Activated CD8-positive, alpha-beta memory T cell treated with anti-CD3 and anti-CD28 coated beads for 24 hours (primary cell): ENCODE data around the gene IFNL2.
"Not testable (repeated sequence)": the region's sequence is repeated elsewhere in the genome, so short reads cannot be mapped to it uniquely, and the experiment has no call there.

Experiments used
- DNase-seq: peaks from one replicate; pipeline ENCODE4 v3.0.0-alpha.2; 2020

Gene IFNL2

DNA sequence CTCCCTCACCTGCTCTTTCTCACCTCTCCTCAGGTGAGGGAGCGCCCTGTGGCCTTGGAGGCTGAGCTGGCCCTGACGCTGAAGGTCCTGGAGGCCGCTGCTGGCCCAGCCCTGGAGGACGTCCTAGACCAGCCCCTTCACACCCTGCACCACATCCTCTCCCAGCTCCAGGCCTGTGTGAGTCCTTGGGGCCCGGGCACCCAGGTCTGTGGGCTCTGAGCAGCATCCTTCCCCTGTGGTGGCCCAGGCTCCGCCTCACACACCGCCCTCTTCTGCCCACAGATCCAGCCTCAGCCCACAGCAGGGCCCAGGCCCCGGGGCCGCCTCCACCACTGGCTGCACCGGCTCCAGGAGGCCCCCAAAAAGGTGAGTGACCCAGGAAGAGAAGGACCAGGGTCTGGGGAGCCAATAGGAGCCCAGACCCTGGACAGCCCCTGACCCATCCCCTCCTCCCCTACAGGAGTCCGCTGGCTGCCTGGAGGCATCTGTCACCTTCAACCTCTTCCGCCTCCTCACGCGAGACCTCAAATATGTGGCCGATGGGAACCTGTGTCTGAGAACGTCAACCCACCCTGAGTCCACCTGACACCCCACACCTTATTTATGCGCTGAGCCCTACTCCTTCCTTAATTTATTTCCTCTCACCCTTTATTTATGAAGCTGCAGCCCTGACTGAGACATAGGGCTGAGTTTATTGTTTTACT is 29.9 kb downstream of the IFNL2 start:
- peak; percentile 77 for DNase-seq

DNA sequence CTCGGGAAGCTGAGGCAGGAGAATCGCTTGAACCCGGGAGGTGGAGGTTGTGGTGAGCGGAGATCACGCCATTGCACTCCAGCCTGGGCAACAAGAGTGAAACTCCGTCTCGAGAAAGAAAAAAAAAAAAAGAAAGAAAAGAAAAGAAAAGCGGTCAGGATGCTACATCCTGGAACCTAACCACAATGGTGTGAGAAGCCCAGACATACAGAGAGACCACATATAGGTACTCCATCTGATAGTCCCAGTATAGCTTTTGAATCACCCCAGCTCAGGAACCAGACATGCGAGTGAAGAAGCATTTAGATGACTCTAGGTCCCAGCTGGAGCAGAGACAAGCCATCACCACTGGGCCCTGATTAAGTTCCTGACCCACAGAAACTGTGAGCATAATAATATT is 31.2 kb downstream of the IFNL2 start:
- no peak for DNase-seq

DNA sequence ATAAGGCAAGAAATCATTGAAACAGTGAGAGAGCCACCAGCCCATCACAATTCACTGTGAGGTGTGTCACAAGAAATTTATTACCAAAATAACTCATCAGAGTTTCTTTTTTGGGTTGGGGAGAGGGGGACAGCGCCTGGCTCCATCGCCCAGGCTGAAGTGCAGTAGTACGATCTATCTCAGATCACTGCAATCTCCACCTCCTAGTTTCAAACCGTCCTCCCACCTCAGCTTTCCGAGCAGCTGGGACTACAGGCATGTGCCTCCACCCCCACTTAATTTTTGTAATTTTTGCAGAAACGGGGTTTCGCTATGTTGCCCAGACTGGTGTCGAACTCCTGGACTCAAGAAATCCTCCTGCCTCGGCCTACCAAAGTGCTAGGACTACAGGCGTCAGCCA is 31.6 kb downstream of the IFNL2 start:
- DNase-seq: no peak

DNA sequence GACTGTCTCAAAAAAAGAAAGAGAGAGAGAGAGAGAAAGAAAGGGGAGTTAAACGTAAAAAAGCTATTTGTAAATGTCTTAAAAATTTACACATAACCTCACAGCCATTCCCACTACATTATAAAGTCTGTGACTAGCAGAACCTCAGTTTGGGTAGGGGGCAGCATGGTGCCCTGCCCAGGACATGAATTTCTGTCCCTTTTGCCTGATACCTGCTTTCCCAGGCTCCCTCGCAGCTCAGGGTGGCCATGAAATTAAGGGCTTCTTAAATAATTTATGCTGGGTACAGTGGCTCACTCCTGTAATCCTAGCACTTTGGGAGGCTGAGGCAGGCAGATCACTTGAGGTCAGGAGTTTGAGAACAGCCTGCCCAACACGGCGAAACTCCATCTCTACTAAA is 32.8 kb downstream of the IFNL2 start:
- no peak for DNase-seq

DNA sequence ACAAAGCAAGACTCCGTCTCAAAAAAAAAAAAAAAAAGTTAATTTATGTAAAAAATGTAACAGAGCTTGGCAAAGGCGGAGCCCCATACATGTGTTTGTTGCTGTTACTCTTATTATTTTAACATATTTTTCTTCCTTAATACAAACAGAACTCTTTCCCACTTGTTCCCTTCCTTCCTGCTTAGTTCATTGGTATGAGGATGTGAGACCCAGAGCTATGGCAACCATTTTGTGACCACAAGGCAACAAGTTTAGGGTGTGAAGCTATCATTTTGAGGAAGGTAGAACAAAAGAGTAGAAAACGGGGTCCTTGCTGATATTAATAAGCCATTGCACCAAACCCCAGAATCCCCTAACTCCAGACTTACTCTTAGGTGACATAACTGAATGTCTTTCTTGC is 33.4 kb downstream of the IFNL2 start:
- DNase-seq: no peak

DNA sequence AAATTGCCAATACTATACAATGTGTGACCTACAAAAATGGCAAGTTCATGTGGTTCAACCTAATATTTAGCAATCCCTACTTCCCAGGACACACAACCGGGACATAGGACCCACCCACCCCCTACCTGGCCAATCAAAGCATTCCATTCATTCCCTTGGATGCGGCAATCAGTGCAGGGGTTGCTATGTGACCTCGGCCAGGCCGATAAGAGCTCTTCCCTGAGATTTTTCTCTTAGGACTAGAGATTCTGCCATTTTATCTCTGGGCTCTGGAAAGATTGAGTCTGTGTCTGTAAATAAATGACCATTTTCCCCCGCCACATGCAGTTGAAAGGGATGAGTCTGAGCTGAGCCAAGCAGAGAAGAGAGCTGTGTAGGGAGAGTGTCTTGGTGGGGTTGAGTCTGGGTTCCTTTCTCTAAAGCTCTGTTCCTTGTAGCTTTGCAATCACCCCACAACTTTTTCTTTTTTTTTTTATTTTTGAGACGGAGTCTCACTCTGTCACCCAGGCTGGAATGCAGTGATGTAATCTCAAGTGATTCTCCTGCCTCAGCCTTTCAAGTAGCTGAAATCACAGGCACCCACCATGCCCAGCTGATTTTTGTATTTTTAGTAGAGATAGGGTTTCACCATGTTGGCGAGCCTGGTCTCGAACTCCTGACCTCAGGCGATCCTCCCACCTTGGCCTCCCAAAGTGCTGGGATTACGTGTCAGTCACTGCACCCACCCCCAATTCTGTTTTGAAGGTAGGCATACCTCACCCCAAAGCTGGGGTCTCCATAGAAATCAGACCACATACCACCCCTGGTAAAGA is 35.4 kb downstream of the IFNL2 start:
- DNase-seq: no peak

DNA sequence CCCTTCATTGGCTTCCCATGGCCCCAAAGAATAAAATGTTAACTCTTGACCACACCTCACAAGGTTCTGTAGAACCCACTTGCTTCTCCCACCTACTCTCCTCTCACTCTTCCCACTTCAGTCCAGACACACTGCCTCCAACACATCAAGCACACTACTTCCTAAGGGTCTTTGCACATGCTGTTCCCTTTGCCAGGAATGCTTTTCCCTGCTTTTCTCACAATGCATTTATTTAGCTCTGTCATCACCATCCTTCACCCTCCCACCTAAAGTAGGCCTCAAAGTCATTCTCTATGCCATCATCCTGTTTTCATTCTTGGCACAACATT is 36.0 kb downstream of the IFNL2 start:
- no peak for DNase-seq

DNA sequence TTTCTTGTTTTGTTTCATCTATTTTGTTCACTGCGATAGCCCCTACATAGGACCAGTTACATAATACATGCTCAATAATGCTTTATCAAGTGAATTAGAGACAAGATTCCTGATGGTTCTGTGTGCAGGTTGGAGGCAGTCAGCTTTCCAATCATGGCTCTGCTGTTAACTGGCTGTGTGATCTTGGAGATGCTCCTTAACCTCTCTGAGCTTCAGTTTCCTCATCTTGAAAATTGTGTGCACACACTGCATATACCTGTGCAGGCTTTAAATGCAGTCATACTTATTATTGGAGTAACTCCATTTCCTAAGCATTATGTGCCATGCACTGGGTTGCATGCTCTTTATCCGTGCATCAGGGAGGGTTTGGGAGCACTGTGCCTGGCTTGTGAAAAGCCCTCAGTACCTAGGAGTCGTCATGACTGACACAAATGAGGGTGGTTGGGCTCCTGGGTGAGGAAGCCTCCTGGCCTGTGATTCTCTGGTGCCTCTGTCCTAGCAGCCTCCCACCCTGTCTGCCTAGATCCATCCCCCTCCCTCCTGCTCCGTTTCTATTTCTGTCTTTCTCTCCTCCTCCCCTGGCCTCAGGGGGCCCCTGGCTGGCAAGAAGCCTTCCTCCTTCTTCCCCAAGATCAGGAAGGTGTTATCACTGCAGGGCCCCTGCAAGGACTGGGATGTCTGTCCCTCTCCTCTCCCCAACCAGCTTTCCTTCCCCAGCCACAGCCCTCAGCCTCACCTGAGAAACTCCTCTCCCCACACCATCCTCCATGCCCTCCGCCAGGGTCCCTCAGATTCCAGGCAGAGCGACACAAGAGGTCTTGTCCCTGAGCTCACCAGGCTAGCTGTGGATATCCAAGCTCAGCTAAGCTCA is 36.7 kb downstream of the IFNL2 start:
- no peak for DNase-seq

DNA sequence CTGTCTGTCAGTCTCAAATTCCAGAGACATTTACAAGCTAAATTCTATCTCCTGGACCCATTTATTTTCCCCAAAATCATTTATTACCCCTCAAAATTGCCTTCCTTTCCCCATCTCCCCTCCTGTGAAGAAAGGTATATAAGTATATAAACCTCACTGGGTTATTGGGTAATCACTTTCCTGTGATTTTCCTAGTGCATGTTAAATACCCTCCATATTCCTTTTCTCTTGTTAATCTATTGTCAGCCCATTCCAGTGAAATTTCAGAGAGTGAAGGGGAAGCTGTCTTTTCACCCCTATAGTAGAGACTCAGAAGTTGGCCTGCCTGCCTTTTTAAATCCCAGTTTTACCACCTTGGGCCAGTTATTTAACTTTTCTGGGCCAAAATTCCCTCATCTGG is 37.9 kb downstream of the IFNL2 start:
- DNase-seq: no peak

DNA sequence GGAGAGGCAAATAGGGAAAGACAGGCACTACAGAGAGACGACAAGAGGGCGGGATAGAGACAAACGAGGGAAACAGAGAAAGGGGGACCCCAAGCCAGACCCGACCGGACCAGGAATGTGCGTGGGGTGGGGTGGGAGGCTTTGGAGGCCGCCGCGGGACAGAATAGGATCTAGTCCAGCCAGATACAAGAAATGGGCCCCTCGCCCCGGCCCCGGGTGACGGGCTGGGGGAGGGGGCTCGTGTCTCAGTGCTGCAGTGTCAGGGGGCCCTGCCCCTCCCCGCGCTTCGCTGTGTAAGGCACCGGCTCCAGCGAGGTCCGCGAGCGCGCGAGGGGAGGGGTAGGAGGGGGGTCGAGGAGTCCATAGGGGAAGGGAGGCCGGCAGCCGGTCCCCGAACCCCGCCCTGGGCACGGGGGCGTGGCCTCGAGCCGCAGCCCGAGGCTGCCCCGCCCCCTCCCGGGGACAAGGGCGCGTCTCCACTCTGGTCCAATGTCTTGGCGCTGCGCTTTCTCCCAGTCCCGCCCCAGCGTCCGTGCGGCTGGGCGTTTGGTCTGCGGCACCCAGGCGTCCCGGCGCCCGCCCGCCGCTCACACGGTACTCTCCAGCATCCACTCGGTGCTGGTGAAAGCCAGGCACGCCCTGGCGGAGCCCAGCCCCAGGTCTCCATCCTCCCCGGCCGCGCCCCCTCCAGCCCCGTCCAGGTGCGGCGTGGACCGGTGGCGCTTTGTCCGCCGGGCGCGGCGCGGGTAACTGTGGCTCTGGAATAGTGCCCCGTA is 39.0 kb downstream of the IFNL2 start:
- no peak for DNase-seq

DNA sequence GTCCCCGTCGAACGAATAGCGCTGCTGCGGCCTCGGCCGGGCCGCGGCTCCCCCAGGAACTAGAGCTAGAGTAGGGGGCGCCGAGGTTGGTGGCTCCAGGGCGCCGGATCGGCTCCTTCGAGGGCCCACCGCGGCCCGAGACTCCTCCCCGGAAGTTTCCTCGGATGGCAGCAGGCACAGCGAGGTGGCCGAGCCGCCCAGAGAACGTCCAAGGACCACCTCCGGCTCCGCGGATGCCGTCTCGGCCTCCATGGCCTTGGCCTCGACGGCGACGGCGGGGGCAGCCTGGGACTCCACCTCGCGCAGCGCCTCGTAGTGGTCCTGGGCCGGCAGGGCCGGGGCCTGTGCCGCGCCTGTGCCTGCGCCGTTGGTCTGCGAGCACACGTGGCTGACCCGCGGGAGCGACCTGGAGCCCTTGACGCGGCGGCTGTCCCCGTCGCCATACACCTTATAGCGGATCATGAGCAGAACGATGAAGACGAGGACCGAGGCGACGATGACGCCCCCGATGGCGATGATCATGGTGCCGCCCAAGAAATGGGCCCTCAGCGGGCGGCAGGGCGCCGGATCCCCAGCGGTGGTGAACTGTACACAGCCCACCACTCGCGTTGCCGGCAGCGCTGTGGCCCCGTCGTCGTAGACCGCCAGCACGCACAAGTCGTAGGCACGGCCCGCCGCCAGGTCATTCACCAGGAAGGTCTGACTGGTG is 39.8 kb downstream of the IFNL2 start:
- no peak for DNase-seq

DNA sequence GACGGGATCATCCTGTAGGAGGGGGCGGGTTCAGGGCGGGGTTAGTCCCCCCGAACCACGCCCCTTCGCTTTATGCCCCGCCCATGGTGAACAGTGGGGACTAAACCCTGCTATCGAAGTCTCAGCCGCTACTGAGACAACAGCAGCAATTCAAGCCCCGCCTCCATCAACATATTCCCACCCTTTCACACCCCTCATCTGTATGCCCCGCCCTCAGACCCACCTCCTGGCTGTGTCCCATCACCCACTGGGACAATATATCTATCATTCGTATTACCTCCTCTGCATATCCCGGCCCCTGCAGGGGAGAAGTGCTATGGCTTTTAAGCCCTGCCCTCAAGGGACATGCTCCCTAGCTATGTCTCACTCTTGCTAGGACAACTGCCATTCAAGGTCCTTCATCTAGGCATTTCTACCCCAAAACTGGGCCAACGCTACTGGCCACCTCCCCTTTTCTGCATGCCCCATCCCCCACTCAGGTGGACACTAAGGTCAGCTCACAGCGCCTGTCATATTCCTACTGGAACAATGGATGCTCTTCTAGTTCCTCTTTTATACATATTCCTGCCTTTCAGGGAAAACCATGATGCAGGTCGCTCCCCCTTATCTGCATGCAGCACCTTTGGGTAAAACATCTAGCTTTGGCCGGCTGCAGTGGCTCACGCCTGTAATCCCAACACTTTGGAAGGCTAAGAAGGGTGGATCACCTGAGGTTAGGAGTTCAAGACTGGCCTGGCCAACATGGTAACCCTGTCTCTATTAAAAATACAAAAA is 40.5 kb downstream of the IFNL2 start:
- no peak for DNase-seq

DNA sequence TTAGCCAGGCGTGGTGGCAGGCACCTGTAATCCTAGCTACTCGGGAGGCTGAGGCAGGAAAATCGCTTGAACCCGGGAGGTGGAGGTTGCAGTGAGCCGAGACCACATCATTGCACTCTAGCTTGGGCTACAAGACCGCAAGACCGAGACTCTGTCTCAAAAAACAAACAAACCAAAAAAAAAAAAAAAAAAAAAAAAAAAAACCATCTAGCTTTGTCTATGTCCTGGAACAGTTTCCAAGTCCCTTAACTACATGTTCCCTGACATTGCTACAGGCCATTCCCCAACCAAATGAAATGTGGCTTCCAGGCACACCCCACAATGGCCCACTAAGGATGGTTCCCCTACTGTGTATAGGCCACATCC is 41.1 kb downstream of the IFNL2 start:
- not testable (repeated sequence) for DNase-seq

DNA sequence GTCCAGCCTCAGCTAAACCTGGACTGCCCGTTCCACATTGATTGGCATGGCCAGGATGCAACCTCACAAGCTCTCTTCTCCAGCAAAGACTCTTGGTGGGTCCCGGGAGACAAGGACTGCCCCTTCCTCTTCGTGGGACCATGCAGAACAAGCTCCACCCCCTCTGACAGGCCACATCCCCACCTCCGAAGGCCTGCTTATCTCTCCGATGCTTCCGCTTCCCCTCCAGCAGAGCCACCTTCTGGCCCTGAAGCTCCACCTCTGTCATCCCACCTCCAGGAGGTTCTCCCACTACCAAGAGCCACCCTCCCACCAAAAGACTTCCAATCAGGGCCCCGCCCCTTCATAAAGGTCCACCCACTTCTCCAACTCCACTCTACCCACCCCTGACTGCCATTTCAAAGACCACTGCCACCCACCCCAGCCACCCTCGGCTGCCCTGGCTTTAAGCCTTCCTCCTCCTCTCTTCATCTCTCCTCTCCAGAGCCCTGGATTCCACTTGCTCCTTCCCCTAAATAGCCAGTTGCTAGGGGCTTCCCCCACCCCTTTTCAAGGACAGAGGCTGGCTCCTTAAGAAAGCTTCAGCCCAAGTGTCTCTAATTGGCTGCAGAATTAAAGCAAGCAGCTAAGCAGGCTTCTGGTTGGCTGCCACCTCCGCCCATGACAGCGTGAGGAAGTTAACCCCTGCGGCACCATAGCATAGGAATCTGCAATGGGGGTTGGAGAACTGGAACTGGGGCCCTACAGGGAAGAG is 42.5 kb downstream of the IFNL2 start:
- DNase-seq: no peak

DNA sequence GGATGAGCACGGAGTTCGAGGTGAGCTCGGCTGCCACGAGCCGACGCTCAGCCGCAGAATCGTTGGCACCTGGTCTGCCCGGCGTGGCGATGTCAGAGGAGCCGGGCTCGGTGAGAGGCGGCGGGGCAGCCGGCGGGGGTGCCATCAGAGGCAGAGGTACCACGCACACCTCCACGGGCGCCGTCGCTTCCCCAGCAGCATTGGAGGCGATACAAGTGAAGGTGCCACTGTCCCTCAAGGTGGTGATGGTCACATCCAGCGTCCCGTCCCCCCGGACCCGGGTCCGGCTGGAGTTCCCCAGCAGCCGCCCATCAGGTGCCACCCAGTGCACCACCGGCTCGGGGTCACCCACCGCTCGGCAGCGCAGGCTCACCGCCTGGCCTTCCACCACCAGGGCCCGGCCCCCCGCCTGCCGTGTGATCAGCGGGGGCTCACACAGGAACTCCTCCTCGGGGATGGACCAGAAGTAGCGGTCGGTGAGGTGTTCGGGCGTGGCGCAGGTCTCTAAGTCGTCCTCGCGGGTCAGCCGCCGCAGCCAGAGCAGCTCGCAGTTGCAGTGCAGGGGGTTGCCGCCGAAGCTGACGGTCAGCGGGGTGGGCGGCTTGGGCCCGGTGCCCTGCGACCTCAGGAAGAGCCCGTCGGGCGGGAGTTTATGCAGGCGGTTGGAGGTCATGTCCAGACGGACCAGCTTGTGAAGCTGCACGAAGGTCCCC is 46.0 kb downstream of the IFNL2 start:
- DNase-seq: no peak

DNA sequence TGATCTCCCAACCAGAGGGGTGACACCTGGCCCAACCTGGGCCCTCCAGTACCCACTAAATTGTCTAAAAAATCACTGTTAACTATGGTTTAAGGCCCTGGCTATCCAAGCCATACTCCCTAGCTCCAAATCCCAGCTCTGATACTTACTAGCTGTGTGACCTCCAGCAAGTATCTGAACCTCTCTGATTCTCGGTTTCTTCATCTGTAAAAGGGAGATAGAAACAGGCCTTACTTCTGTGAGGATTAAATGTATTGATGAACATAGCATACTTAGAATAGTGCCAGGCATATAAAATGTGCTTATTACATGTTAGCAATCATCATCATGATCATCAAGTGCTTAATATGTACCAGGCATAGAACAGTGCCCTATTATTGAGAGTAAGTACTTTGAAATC is 47.7 kb downstream of the IFNL2 start:
- no peak for DNase-seq

DNA sequence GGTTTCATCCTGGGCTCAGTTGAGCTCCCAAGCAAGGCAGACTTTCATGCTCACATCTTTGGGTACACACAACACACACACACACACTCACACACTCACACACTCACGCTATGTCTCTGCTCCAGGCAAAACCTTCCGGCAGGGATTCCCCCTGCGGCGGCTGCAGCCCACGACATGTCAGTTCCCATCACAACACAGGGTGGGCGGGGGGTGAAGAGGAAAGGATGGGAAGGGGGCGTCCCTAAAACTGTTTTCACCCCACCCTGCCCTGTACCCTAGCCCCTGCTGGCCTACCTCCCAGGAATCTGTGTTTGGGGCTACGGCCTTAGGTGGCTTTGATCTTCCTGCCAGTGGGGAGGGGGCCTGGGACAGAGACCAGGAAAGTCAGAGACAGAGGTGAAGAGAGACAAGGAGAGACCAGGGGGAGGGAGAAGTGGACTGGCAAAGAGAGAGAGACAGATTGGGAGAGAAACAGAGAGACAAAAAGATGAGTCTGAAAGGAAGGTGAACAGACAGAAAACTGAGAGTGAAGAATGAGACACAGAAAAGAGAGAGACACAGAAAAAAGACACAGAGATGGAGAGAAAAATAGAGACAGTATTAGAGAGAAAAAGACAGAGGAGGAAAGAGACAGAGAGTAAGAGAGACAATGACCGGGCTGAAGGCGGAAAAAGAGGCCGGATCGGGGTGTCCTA is 48.6 kb downstream of the IFNL2 start:
- no peak for DNase-seq

DNA sequence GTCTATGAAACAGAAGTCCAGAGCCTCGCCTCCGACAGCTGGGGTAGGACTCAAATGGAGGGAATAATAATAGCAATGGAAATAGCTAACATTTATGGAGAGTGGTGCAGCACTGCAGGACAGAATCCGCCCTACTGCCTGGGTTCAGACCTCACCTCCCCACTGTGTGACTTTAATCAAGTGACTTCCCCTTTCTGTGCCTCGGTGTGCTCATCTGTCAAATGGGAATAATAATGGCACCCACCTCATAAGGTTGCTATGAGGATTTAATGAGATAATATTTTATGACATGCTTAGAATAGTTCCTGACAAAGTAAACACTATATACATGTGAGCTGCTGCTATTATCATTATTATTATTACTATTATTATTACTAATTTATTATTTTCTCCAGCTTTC is 49.3 kb downstream of the IFNL2 start:
- no peak for DNase-seq

DNA sequence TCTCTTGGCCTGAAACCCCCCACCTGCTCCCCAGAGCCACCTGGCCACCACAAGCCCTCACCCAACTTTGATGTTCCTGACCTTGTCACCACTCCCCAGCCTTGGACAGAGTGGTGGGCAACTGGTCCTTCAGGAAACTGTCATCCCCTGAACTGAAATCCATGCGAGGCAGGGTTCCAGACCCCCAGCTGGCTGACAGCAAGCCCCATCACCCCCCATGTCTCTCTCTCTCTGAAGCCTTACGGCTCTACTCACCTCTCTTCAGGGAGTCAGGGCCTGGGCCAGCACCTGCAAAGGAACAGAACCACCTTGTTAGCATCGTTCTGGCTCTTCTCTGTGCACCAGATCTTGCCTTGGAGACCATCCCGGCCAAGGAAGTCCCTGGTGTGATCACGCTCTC is 49.9 kb downstream of the IFNL2 start:
- DNase-seq: no peak

DNA sequence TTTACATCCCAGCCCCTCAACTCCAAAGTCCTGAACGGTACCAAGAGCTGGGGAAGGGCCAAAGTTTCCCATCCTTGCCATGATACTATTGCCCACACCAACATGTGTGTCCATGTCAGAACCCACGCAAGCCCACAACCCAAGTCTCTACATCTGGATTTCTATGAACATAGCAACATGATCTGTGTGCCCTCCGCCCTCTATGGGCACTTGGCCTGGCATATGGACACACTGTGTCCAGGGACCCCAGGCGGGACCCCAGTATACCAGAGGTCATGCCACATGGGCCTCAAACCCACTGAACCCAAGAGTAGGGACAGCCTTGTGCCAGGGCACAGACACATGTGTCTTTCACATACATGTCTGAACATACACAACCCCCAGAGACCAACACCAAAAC is 50.5 kb downstream of the IFNL2 start:
- no peak for DNase-seq
